ENCODE measurements around the gene SPATS2L.

DNA sequence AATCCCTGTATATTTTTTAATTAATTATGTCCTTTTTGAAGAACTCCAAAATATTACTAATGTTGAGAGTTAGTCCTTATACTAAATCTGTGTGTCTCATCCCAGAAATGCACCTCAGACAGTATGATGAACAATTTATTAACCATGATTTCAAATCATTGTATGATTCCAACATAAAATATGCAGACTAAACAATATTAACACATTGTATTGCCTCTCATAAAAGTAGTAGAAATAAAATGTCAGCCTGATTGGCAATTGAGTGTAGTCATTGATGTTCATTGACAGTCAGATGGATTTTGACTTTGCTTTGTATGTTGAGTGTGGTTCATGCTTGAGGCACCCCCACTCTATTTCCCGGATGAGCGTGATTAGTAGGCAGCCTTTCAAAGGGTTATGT, 145.9 kb downstream of the SPATS2L start:
- TF ChIP-seq EZH2phosphoT487 (IDR thresholded peaks at IDR 0.05; ENCODE audit: low read depth, severe bottlenecking, unreplicated experiment) (no peak), EZH2 (IDR thresholded peaks at IDR 0.05; ENCODE audit: borderline replicate concordance) (no peak)
- TF ChIP-seq, protein P1, sequence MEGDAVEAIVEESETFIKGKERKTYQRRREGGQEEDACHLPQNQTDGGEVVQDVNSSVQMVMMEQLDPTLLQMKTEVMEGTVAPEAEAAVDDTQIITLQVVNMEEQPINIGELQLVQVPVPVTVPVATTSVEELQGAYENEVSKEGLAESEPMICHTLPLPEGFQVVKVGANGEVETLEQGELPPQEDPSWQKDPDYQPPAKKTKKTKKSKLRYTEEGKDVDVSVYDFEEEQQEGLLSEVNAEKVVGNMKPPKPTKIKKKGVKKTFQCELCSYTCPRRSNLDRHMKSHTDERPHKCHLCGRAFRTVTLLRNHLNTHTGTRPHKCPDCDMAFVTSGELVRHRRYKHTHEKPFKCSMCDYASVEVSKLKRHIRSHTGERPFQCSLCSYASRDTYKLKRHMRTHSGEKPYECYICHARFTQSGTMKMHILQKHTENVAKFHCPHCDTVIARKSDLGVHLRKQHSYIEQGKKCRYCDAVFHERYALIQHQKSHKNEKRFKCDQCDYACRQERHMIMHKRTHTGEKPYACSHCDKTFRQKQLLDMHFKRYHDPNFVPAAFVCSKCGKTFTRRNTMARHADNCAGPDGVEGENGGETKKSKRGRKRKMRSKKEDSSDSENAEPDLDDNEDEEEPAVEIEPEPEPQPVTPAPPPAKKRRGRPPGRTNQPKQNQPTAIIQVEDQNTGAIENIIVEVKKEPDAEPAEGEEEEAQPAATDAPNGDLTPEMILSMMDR (IDR thresholded peaks at IDR 0.05; ENCODE audit: poor library complexity) = no peak
